OCI-LY1 (cell line): ENCODE results near the gene MOK.

Source experiments
- EZH2 ChIP-seq: fragments of 200-600 bp; sonication (generic), shearing (Covaris generic); IDR thresholded peaks from 2 replicates; pipeline ENCODE4 v1.8.0; 2017; ENCODE audit warnings: borderline replicate concordance, mixed run types, mild to moderate bottlenecking, antibody characterized with exemption, low read length, moderate library complexity, mixed read lengths
- TF ChIP-seq, protein P1 (sequence below): fragments of 200-600 bp; sonication (generic), shearing (Covaris generic); IDR thresholded peaks from 2 replicates; pipeline ENCODE4 v1.5.1; 2017; ENCODE audit warnings: mild to moderate bottlenecking, antibody characterized with exemption, low read length, moderate library complexity, mixed read lengths

DNA sequence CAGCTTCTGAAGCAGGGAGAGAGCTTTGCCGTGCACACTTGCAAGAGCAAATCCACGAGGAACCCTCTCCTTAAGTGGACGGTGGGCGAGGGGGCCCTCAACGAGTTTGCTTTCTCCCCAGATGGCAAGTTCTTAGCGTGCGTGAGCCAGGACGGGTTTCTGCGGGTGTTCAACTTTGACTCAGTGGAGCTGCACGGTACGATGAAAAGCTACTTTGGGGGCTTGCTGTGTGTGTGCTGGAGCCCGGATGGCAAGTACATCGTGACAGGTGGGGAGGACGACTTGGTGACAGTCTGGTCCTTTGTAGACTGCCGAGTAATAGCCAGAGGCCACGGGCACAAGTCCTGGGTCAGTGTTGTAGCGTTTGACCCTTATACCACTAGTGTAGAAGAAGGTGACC lies 96.2 kb downstream of the MOK start:
- TF ChIP-seq, protein P1, sequence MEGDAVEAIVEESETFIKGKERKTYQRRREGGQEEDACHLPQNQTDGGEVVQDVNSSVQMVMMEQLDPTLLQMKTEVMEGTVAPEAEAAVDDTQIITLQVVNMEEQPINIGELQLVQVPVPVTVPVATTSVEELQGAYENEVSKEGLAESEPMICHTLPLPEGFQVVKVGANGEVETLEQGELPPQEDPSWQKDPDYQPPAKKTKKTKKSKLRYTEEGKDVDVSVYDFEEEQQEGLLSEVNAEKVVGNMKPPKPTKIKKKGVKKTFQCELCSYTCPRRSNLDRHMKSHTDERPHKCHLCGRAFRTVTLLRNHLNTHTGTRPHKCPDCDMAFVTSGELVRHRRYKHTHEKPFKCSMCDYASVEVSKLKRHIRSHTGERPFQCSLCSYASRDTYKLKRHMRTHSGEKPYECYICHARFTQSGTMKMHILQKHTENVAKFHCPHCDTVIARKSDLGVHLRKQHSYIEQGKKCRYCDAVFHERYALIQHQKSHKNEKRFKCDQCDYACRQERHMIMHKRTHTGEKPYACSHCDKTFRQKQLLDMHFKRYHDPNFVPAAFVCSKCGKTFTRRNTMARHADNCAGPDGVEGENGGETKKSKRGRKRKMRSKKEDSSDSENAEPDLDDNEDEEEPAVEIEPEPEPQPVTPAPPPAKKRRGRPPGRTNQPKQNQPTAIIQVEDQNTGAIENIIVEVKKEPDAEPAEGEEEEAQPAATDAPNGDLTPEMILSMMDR: no peak
- no peak for TF ChIP-seq EZH2
